ENCODE results near the gene UBE4B.

The UBE4B gene

DNA sequence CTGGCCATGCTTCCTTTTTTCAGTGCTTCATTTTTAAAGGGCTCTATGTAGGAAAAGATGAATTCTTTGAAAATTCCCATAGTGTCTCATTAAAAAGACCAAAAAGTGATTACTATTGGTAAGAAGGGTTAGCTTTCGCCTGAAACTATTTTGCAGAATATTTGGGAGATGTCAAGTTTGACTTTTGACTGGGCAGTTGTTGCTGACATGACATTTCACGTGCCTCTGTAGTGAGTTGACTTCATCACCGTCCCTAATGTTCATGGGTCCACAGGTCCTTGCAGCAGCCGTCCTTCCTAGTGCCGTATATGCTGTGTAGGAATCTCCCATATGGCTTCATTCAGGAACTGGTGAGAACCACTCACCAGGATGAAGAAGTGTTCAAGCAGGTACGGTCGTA lies 88.9 kb downstream of the UBE4B start:
- no peak for DNase-seq

DNA sequence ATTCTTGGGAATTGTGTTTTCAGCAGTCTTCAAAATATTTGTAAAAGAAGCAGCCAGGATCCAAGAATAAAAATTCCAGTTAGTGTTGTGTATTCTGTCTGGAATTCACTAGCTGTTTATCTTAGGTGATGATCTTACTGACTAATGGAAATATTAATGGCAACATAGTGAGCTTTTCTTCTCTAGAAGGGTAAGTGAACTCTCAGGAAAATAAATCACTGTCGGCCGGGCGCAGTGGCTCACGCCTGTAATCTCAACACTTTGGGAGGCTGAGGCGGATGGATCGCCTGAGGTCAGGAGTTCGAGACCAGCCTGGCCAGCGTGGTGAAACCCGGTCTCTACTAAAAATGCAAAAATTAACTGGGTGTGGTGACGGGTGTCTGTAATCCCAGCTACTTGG lies 90.2 kb downstream of the UBE4B start:
- no peak for DNase-seq

- no peak for DNase-seq
These were observed 95.5 kb downstream of the UBE4B start for GRCh38 chr1:10128101-10128765.

DNA sequence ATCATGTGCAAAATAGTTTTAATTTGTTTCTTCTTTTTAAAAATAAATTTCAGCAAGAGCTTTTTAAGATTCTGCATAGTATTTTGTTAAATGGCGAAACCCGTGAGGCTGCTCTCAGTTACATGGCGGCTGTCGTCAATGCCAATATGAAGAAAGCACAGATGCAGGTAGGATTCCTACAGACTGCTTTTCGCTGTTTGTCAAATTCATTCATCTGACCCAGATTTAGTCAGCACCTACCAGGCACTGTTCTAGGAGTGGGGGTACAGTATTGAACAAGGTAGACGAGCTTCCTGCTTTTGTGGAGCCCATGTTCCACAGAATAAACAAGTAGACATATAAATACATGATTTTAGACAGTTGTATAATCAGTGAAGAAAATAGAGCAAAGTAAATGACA lies 99.6 kb downstream of the UBE4B start:
- no peak for DNase-seq

- no peak for DNase-seq
These were observed 100.1 kb downstream of the UBE4B start for GRCh38 chr1:10132852-10133251.

DNA sequence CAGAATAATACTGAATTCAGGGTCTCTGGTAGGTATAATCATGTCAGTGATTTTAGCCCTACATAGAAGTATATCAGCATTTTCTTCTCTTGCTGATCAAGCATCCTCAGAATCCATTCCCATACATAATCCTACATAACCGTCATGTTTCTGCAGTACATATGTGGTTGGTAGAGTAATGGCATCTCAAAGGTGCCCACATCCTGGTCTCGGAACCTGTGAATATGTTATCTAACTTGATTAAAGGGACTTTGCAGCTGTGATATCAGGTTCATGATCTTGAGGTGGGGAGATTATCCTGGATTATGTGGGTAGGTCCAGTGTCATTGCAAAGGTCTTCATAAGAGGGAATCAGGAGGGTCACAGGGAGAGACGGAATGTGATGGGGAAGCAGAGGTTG lies 108.2 kb downstream of the UBE4B start:
- DNase-seq = no peak

DNA sequence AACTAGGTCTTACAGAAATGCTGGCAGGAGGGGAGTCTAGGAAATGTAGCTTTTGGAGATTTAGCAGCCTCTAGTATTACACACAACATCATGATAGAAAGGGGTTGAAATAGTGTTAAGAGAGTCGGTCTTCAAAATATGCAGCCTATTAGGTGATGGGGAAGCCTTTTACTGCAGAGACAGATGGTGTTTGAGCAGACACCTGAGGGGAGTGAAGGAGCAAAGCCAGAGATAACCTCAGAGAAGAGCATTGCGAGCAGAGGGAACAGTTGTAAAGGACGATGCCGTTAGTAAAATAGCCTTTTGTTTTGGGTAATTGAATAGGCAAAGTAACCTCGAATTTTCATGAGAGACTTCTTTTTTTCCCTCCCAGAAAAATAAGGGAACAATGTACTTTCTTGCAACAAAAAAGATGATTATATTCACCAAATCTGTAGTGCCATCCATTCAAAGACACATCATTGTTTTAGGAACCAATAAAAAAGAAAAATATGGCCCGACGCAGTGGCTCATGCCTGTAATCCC lies 111.3 kb downstream of the UBE4B start:
- no peak for DNase-seq

GRCh38 chr1:10146391-10146790 lies 113.6 kb downstream of the UBE4B start:
- no peak for DNase-seq

GRCh38 chr1:10149231-10149630 lies 116.5 kb downstream of the UBE4B start:
- no peak for DNase-seq

- peak; percentile 39 for DNase-seq
These were observed 120.0 kb downstream of the UBE4B start for GRCh38 chr1:10152709-10153284.

DNA sequence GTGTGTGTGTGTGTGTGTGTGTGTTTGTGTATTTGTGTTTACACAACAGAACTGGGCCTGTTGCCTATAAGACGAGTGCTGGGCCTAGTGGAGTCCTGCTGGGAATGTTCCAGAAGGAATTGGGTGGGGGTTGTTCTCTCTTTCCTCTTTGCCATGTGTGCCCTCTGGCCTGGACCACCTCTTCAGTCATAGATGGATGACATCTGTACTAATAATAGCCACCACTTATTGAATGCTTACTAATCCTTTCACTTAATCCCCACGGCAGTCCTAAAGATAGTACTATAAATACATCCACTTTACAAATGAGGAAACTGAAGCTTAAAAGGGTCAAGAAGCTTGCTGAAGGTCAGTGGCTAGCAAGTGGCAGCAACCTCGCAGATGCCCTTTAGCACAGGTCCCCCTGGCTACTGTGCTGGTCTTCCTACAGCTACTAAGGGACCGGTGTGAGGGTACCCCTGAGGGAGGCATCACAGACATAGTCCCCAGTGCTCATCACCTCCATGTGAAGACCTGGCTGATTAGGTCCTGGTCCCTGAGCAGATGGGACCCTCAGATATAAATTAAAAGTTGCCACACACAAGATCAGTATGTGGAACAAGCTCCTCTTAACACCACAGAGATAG lies 122.4 kb downstream of the UBE4B start:
- no peak for DNase-seq

GRCh38 chr1:10160173-10160572 lies 127.4 kb downstream of the UBE4B start:
- DNase-seq = no peak

DNA sequence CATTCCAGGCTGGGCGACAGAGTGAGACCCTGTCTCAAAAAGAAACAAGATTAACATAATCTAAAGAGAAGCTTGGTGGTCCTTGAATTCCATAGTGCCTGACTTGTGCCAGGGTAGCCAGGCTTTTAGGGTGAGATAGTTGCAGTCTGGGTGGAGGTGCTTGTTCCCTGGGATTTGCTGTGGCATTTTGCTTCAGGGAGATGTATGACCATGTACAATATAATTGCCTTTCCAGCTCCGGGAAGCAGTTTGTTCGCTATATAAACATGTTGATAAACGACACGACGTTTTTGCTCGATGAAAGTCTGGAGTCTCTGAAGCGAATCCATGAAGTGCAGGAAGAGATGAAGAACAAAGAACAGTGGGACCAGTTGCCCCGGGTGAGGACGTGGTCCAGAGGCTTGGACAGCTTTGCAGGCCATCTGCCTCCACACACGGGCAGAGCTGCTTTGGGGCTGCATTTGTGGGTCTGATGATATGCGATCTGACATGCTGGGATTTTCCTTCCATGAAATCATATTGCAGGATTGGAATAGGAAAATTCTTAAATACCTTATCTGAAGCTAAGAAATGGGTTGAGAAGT lies 128.2 kb downstream of the UBE4B start:
- DNase-seq = no peak

GRCh38 chr1:10161541-10162290 lies 129.0 kb downstream of the UBE4B start:
- no peak for DNase-seq

DNA sequence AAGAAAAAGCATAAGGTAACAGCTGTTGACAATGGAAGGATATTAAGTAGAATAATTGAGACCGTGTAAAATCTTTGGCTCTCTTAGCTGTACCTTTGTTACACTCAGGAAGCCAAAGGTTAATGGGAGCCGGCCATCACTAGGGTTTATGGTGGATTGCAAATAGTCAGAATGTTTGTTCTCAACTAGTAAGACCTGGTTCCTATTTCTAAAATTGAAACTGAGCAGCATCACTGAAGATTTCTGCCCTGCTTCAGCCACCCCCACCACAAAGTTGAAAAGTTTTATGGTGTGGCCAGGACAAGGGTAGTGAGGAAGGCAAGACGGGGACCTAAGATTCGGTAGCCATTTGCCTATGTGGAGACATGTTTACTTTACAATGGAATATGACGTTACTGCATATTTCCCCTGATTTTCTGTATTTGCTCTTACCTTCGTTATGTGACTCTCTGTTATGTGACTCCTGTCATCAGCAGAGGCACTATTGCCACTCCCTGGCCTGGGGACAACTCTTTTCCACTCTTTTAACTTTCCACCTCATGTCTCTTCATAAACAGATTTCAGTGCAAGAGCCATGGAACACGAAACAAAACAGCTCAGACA lies 136.3 kb downstream of the UBE4B start:
- no peak for DNase-seq

- DNase-seq = peak; percentile 27
These were observed 137.4 kb downstream of the UBE4B start for GRCh38 chr1:10170239-10170574.

DNA sequence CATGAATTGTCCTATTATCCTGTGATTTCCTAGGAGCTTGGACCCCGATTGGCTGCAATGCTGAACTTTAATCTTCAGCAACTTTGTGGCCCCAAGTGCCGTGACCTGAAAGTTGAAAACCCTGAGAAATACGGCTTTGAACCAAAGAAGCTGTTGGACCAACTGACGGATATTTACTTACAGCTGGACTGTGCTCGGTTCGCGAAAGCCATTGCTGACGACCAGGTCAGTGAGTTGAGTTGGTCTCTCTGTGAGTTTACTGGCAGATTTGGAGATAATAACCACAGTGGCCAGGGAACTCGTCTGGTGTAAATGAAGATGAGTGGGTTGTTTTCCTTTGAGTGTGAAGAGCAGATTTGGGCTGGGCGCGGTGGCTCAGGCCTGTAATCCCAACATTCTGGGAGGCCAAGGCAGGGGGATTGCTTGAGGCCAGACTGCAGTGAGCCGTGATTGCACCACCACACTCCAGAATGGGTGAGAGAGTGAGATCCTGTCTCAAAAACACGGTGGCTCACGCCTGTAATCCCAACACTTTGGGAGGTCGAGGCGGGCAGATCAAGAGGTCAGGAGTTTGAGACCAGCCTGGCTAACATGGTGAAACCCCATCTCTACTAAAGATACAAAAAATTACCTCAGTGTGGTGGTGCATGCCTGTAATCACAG lies 138.5 kb downstream of the UBE4B start:
- no peak for DNase-seq

DNA sequence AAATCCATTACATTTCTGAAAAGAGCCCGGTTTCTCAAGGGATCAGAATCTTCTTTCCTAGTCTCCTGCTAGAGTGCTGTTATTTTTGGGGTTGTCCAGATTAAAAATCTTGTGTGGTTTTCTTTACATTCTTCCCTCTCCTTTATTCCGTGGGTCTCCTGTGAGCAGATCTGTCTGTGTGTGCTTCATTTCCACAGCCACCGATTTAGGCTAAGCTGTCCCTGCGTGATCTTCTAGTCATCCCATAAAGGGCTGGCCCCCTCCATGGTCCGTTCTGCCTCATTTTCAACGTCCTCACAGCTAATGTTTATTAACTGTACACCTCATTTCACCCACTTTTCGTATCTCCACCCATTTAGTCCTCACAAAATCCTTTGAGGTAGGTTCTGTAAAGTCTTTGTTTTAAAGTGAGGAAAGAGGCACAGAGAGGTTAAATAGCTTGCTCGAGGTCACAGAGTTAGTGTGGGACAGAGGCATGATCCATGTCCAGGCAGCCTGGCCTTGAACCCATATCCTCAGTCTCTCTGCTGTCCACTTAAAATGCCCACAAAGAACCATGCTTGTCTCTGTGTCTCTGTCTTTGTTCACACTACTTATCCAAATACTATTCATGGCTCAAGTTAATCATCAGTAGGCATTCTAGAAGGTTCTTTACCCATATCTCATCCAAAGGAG lies 139.4 kb downstream of the UBE4B start:
- no peak for DNase-seq

- DNase-seq = no peak
These were observed 140.8 kb downstream of the UBE4B start for GRCh38 chr1:10173582-10173981.

GRCh38 chr1:10177876-10178275 lies 145.1 kb downstream of the UBE4B start:
- DNase-seq = no peak

- no peak for DNase-seq
These were observed 146.0 kb downstream of the UBE4B start for GRCh38 chr1:10178597-10179405.
